Hippocampal formation (tissue), 2 donors: ENCODE measurements around the gene PTPRN2.

Experiments
- DNase-seq, 2 donors: peaks; one replicate each; lab custom pipeline; 2025; lab: John Stamatoyannopoulos, UW

Gene PTPRN2

DNA sequence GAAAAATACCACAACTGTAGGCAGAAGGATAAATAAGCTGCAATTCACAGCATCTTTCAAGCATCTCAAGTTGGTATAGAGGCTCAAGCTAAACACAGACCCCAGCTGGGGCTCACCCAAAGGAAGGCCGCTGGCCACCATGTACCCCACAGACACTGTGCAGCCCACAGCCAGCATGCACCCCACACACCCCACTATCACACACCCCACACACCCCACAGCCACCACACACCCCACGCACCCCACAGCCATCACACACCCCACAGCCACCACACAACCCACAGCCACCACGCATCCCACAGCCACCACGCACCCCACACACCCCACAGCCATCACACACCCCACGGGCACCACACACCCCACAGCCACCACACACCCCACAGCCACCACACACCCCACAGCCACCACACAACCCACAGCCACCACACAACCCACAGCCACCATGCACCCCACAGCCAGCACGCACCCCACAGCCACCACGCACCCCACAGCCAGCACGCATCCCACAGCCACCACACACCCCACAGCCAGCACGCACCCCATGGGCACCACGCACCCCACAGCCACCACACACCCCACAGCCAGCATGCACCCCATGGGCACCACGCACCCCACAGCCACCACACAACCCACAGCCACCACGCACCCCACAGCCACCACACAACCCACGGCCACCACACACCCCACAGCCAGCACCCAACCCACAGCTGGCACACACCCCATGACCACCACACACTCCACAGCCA, 1036.1 kb downstream of the PTPRN2 start:
- no peak for DNase-seq

DNA sequence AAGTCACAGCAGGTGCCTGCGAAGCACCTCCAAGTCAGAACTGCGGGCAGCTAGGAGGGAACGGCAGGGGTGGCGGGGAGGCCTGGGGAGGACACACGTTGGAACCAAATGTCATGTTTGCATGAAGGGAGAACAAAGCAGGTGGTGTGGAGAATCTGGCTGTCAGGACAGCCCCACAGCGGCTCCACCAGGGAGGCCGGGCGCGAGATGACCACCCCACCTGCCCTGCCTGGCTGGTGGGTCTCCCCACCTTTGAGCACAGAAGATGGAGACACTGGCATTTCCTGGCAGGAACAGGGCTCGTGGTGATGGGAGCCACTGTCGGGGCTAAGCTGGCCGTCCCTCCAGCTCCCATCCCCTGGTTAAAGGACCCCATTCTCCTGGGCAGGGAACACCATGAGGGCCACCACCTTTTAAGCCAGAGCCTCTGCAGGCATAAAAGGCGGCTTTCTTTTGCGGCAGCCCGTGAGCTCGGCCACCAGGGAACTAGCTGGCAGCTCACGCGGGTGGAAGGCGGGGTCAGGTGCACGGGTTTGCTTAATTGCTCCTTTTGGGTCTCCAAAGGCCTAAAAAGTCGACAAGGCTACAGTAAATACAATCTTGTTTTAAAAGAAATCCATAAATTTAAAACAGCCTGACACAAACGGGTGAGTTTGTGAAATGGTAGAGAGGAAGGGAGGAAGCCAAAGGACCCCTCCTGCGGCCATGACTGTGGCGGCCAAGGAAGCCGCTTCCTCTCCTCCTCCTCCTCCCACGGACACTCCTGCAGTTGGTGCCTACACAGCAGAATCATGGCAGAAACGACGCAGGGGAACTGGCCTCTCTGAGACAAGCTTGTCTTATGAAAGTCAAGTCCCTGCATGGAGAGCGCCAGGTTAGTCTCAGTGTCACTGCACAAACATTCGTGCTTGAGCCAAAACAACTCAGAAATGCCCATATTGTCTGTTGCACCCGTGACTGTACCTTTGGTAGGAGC, 1037.0 kb downstream of the PTPRN2 start:
- no peak for DNase-seq

DNA sequence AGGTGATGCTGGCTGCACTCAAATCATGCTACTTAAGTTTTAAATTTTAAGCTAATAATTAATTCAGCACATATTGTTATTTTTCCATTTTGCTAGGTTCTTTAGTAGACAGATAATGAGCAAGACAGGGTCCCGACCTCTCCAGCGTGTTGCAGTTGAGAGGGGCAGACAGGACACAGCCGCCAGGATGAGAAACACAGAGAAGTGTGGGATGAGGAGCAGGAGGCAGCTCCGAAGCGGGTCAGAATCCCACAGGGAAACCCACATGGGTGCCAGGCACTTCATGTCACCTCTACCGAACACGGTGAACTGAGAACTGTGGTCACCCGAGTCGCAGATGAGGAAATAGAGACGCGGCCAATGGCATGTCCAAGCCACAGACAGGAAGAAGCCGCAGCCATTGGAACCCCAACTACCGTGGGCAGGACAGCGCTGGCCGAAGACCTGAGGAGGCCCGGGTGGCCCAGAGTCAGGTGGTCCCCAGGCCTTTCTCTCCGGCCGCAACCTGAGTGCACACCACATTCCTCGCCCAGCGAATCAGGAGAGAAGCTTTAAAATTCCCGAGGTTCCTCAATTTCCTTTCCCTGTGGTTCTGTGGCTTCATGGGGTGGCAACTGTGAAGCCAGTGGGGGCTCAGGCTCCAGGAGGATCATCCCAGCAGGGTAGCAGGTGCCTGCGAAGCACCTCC, 1037.9 kb downstream of the PTPRN2 start:
- no peak for DNase-seq

DNA sequence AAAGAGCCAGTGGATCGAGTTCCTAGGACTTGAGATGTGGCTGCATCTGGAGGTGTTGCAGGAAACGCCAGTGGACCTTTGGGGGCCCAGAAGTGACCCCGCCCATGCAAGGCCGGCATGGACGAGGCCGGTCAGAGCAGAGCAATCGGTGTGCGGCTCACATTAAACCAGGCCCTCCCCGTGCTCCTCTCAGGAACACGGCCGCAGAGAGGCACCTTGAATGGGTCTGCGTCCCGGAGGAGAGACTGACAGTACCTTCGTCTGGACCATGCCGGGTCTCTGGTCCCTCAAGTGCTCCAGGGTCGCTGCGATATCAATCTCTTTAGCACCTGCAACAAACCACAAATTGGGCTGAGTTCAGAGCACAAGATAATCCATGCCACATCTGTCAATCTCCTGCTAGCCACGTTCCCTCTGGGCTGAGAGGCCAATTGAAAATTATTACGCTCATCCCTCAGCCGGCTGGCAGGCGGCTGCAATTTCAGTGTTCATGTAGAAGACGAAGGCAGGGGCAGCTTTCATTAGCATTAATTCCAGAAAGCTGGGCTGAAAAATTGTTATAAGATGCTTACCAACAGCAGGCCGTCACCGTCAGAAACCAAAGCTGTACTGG, 1038.8 kb downstream of the PTPRN2 start:
- no peak for DNase-seq

DNA sequence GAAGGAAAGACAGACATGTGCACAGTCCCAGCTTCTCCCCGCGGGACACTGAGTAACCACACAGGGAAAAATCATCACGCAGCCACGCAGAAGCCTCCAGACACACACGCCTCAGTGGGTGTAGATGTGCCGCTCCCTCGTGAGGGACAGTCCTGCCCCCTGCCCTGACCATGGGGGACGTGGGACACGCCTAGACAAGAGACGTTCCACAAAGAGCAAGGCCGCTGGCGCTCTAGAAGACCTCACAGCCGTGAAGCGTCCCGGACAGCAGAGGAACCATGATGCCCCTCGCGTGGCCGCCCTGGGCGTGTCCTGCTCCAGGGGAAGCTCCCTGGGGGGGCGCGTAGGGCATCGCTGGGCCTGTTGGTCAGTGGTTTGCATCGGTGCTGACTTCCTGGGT, 1040.0 kb downstream of the PTPRN2 start:
- no peak for DNase-seq

DNA sequence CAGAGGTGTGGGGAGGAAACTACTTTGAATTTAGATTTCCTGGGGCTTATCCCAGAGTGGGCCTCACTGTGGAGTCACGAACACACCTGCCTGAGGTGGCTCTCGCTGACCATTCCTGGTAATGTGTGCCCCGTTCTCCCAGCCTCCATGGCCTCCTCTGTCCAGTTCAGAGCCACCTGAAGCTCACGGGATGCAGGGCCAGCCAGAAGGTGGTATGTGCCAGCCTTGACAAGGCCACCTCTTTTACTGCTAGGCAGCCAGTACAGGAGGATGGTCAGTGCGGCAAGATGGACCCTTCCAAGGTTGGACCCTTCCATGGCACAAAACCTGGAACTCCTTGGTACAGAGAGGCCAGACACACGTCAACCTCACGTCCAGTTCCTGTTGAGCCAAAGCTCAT, 1040.5 kb downstream of the PTPRN2 start:
- no peak for DNase-seq

DNA sequence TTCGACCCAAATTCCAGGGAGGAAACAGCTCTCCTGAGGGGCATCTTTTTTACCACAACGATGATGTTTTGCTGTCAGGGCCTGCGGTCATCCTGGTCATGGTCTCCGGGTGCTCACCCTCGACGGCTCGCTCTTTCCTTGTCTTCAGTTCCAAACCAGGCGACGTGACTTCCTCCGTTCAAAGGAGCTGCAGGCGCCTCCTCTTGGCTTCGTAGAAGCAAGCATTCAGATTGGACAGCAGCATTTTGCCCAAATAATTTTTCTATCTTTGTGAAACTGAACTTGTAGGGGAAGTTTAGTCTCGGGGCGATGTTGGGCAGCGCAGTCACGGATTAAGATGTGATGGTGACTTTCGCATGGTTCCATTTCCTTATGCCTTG, 1042.0 kb downstream of the PTPRN2 start:
- no peak for DNase-seq

DNA sequence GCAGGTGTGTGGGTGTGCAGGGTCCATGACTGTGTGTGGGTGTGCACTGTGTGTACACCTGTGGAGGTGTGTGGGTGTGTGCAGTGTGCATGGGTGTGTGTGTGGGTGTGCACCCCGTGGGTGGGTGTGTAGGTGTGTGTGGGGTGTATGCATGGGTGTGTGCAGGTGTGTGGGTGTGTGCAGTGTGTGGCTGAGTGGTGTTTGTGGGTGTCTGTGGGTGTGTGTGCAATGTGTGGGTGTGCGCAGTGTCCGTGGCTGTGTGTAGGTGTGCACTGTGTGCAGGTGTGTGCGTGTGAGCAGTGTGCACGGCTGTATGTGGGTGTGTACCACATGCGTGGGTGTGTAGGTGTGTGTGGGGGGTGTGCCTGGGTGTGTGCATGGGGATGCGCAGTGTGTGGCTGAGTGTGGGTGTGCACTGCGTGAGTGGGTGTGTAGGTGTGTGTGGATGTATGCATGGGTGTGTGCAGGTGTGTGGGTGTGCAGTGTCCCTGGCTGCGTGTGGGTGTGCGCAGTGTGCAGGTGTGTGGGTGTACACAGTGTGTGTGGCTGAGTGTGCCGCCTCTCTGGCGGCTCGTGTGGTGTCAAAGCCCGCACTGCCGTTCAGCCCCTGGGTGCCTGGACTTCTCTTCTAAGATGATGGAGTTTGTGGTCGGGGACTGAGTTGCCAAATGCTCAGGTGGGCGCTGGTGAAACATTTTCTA, 1042.5 kb downstream of the PTPRN2 start:
- DNase-seq = no peak

DNA sequence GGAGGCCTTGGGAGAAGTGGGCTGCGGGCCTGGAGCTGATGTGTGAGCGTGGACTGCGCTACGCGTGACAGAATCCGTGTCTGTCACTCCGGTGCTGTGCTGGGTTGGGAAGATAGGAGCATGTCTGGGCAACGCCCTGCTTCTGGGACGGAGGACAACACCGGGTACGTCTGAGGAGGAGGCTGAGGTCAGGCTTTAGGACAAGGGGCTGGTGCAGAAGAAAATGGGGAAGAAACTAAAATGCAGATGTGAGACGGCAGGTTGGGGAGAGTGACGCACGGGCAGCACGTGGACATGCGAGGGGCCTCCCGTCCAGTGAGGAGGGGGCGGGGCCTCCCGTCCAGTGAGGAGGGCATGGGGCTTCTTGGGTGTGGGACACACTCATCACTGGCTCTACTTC, 1043.4 kb downstream of the PTPRN2 start:
- no peak for DNase-seq

DNA sequence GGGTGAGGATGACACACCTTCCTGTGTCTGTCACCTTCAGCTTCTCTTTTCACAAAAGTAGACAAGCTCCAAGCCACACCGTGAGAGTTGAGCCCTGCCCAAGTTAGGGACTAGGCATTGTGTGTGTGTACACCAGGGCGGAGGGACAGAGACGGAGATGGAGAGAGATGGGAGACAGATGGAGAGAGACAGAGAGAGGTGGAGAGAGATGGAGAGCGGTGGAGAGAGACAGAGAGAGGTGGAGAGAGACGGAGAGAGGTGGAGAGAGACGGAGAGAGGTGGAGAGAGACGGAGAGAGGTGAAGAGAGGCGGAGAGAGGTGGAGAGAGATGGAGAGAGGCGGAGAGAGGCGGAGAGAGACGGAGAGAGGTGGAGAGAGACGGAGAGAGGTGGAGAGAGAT, 1043.8 kb downstream of the PTPRN2 start:
- DNase-seq = no peak

DNA sequence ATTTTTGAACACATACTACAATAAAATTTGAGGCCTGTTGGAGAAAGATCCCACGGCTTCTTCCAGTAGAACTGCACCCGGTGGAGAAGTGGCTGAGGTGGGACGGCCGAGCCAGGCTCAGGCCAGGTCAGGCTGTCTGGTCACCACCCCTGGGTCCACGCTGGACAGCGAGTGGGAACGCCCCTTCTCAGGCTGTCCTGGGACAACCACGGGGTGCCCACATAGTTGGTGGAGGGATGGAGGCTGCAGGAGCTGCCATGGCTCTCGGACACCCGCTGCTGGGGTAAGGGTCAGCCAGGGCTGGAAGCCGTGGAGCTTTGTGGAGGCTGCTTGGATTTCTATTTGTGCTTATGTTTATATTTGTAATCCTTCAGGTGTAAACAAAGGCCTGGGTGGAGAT, 1044.3 kb downstream of the PTPRN2 start:
- no peak for DNase-seq

DNA sequence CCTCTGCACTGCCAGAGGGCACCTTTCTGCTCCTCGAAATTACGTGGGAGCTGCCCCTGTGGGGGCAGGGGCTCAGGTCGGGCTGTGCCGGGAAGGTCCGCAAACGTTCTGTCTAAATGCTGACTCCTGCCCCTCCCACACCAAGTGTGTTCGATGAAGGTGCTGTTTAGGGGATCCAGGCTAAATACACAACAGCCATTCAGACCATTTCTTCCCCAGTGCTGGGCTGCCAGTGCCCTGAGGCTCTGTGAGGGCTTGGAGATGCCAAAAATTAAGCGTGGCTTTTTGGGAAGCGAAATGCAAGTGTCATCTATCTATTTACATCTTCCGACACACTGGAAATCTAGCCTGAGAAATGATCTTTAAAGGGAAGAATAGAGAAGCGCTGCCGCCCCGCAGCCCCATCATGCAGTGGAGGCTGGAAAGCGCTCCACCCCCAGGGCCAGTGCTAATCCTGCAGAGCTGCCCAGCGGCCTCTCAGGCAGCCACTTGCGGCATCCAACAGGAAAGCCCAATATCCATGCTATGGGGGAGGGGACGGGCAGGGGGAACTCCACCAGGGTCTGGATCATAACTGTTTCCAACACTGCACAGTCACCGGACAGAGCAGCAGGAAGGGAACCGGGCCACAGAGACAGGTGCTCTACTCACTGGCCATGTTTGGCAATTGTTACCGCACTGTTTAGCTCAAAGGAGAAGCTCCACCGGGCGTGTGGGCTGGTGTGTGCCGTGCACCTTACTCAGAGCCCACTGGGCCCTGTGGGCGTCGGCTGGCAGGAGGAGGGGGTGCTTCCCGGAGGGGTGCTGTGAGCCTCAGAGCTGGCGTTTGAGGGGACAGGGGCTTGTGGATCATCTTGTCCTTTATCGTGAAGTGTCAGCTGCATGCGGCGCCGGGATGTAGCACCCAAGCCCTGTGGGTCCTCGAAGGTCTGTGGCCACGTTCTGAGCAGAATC, 1045.3 kb downstream of the PTPRN2 start:
- no peak for DNase-seq

DNA sequence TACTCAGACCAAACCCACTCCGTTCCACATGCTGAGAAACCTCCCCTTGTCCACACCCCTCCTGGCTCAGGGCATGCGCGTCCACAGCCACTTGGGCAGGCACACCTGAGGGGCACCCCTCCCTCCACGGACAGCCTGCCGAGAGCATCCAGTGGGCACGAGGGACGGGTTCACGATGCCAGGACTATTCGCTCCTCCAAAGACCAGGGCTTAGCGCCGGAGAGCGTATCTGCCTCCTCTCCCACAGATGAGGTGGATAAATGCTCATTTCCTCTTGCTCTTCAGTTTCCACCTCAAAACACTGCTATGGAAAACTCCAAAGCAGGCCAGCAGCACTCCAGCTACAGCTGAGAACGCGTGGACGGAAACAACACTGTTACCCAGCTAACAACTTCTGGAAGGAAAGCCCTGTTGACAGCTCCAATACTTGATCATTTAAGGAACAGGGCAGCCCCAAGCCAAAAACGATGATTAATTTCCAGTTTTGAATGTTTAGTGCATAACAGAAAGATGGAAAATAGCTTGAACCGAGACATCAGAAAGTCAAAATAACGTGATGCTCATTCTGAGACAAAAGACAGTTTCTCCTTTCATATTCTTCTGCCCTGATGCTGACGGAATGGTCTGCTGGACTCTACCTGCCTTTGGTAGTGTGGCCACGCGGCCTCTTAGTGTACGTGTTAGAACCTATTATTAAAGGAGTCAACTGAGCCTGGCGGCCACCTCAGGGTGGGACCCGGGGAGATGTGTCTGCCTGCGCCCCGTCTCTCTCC, 1046.1 kb downstream of the PTPRN2 start:
- no peak for DNase-seq

DNA sequence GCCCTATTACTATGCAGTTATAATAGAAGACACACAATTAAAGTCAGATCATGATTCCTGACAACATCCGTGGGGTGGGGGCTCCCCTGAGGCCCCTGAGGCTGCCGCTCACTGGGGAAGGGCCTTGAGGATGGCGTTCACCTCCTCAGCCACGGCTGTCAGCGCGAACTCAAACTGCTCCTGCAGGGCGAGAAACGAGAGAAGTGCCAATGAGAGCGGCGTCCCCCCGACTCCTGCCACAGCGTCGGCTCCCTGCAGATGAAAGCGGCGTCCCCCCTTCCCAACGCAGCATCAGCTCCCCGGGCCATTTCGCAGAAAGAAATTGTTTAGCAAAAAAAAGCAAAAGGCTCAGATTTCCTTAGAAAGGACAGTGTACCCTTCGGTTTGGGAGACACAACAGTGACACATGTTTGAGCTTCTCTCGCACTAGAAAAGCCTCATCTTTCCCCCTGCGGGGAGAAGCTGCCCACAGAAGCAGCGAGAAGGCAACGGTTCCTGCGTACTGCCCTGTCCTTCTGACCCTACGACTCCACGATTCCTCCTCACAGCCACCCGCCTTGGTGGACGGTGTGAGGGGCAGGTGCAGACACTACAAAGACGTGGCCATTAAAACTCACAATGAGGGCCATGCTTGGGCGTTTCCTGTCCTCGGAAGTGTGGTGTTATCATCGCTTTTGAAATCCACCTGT, 1046.9 kb downstream of the PTPRN2 start:
- no peak for DNase-seq

DNA sequence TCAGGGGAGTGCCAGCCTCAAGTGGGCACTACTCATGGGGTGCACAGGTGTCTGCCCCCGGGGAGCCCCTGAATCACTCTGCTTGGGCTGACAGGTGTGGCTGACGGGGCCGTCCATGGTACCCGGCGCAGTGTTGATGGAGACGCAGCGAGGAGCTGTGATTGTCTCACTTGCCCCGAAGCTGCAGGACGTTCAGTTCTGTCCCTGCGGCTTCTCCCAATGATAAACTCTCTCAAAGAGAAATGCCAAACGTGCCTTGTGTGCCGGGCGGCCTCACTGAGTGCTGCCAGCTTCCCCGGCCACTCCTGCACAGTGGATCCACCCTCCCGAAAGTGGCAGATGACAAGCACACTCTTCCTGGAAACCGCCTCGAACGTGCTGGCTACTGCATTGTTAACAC, 1047.6 kb downstream of the PTPRN2 start:
- no peak for DNase-seq

DNA sequence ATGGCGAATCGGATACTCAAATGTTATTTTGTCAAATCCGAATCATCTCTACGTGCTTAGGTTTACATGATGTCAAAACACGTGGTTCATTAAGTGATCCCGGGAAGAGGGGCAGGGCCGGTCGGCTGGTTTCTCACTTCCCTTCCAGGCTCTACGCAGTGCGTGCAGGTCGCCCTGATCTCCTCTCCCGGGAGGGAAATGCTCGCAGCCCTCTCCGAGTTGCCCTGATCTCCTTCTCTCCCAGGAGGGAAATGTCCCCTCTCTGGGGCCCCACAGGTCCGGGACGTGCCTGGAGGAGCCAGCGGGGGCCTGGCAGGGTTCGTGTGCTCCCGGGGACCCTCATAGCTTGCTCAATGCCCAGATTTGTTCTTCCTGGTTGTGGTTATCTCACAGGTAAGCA, 1048.1 kb downstream of the PTPRN2 start:
- DNase-seq = no peak

DNA sequence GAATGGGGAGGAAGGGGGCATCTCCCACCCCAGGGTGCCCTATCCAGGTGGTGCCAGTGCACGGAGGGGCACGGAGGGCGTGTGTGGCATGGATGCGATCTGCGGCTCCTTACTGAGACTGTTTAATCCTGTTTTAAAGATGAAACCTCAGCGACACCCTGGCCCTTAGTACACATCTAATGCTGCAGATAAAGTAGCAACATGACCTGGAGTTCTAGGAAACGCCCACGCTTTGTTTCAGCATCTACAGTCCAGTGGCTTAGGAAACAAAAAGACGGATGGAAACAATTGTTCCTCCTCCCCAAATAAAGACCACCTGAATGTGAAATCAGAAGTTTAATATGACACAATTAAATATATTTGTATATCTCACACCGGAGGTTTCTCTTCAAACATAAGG, 1048.9 kb downstream of the PTPRN2 start:
- no peak for DNase-seq

DNA sequence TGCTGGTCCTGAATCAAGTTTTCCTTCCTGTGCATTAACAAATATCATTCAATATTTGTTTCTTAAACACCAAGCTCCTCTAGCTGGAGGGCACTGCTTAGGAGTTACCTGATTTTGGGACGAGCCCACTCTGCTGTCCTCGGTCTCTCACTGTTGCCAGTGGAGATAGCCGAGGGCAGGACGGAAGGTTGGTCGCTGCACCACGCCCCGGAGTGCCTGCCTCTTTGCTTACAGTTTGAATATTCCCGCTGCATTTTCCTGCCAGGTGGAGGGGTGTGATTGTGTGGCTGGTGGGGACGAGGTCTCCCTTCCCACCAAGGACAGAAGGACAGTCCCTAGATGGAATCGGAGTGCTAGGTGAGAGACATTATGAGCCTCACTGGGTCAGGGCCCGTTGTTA, 1049.3 kb downstream of the PTPRN2 start:
- no peak for DNase-seq

DNA sequence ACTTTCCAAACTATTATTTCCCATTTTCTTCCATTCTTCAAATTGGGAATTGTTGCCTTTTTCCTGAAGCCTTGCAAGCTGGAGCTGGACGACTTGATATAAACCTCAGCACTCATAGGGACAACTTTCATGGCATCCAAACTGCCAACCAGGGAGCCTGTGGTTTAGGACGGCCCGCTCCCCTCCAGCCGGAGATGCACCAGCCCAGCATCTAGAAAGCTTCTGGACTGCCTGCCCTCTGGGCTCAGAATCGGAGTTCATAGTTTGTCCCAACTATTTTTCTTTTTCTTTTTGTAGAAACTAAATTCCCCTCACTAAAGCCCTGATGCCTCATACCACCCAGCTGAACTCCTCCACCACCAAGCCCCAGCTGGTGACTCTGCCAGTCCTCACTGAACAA, 1050.6 kb downstream of the PTPRN2 start:
- DNase-seq = no peak
